NT2/D1 (cell line): ENCODE results near the gene HPGD.

Experiments
- DNase-seq: peaks from one replicate; pipeline ENCODE4 v3.0.0-alpha.2; 2011; ENCODE audit warnings: low read depth, low spot score
- H3K27me3 ChIP-seq: 2 replicates; pipeline ENCODE4 v1.6.0; 2011; ENCODE audit warnings: mild to moderate bottlenecking; ENCODE audit not compliant: insufficient read length, insufficient read depth
- H3K36me3 ChIP-seq: 2 replicates; pipeline ENCODE4 v1.6.1; 2011; ENCODE audit warnings: mild to moderate bottlenecking, low read length, mixed read lengths; ENCODE audit not compliant: insufficient read depth, insufficient read length
- H3K4me1 ChIP-seq: 2 replicates; pipeline ENCODE4 v1.5.1; 2011; ENCODE audit not compliant: insufficient read depth, insufficient read length
- H3K4me3 ChIP-seq: 2 replicates; pipeline ENCODE4 v1.5.1; 2011; ENCODE audit warnings: low read depth; ENCODE audit not compliant: insufficient read length
- H3K9ac ChIP-seq: 2 replicates; pipeline ENCODE4 v1.6.0; 2011; ENCODE audit warnings: low read depth; ENCODE audit not compliant: insufficient read length
- H3K9me3 ChIP-seq: 2 replicates; pipeline ENCODE4 v1.5.1; 2011; ENCODE audit warnings: mild to moderate bottlenecking, low read length; ENCODE audit not compliant: insufficient read depth
- SUZ12 ChIP-seq: IDR thresholded peaks from 2 replicates; pipeline ENCODE4 v1.6.1; 2011; ENCODE audit not compliant: insufficient read length, insufficient read depth; ENCODE audit errors: extremely low read depth
- YY1 ChIP-seq: IDR thresholded peaks from 2 replicates; pipeline ENCODE4 v1.6.1; 2011; ENCODE audit not compliant: insufficient read length, insufficient read depth
- ZNF274 ChIP-seq: IDR thresholded peaks from 2 replicates; pipeline ENCODE4 v1.6.1; 2011; ENCODE audit warnings: mild to moderate bottlenecking, low read depth, low read length

HPGD gene

GRCh38 chr4:174524242-174524641 lies 2.0 kb upstream of the HPGD start:
- no peak for DNase-seq
- no peaks in the 10 kb centered on the region for H3K36me3 ChIP-seq
- H3K4me3 ChIP-seq: no peak overlapping the region
- TF ChIP-seq YY1 (no peak), ZNF274 (no peak), SUZ12 (no peak)
- no peaks in the 10 kb centered on the region for H3K4me1 ChIP-seq
- peaks cover 43% of the 10 kb centered on the region for H3K27me3 ChIP-seq
- no peak overlapping the region for H3K9ac ChIP-seq
- H3K9me3 ChIP-seq: no peaks in the 10 kb centered on the region

- no peaks in the 10 kb centered on the region for H3K9me3 ChIP-seq
- H3K36me3 ChIP-seq: no peaks in the 10 kb centered on the region
- H3K4me1 ChIP-seq: no peaks in the 10 kb centered on the region
- TF ChIP-seq YY1: no peak
- TF ChIP-seq ZNF274: no peak
- no peak for TF ChIP-seq SUZ12
- H3K9ac ChIP-seq: no peak overlapping the region
- H3K27me3 ChIP-seq: peaks cover 43% of the 10 kb centered on the region
- peak overlapping the region; percentile 53 for H3K4me3 ChIP-seq
- DNase-seq: no peak
Measured at GRCh38 chr4:174523025-174523693, 871 bp upstream of the HPGD start.

GRCh38 chr4:174521800-174522182 lies 497 bp downstream of the HPGD start:
- H3K9ac ChIP-seq: no peak overlapping the region
- no peak for DNase-seq
- H3K4me3 ChIP-seq: peak overlapping the region; percentile 53

GRCh38 chr4:174520660-174521059 lies 1.6 kb downstream of the HPGD start:
- Histone ChIP-seq H3K27me3 (peaks cover 43% of the 10 kb centered on the region), H3K36me3 (no peaks in the 10 kb centered on the region), H3K9me3 (no peaks in the 10 kb centered on the region), H3K4me3 (no peak overlapping the region), H3K9ac (no peak overlapping the region), H3K4me1 (no peaks in the 10 kb centered on the region)
- TF ChIP-seq SUZ12: no peak
- no peak for TF ChIP-seq ZNF274
- no peak for TF ChIP-seq YY1
- no peak for DNase-seq

More at GRCh38 chr4:174521800-174522182, 497 bp downstream of the HPGD start:
- H3K4me1 ChIP-seq: no peaks in the 10 kb centered on the region
- TF ChIP-seq YY1 (no peak), SUZ12 (no peak), ZNF274 (no peak)
- peaks cover 43% of the 10 kb centered on the region for H3K27me3 ChIP-seq
- no peaks in the 10 kb centered on the region for H3K36me3 ChIP-seq
- H3K9me3 ChIP-seq: no peaks in the 10 kb centered on the region

- DNase-seq: no peak
- TF ChIP-seq ZNF274: no peak
- no peak for TF ChIP-seq YY1
- no peak for TF ChIP-seq SUZ12
- Histone ChIP-seq H3K36me3 (no peaks in the 10 kb centered on the region), H3K9me3 (no peaks in the 10 kb centered on the region), H3K4me3 (no peak overlapping the region), H3K27me3 (peaks cover 25% of the 10 kb centered on the region), H3K4me1 (no peaks in the 10 kb centered on the region), H3K9ac (no peak overlapping the region)
Measured at GRCh38 chr4:174517502-174518445, 4.5 kb downstream of the HPGD start.

- Histone ChIP-seq H3K36me3 (no peaks in the 10 kb centered on the region), H3K9me3 (no peaks in the 10 kb centered on the region), H3K9ac (no peak overlapping the region), H3K4me3 (no peak overlapping the region), H3K4me1 (no peaks in the 10 kb centered on the region), H3K27me3 (peaks cover 16% of the 10 kb centered on the region)
- no peak for DNase-seq
- TF ChIP-seq SUZ12 (no peak), ZNF274 (no peak), YY1 (no peak)
Measured at GRCh38 chr4:174516794-174517193, 5.5 kb downstream of the HPGD start.

GRCh38 chr4:174516345-174516744 lies 5.9 kb downstream of the HPGD start:
- Histone ChIP-seq H3K9ac (no peak overlapping the region), H3K9me3 (no peaks in the 10 kb centered on the region), H3K4me1 (no peaks in the 10 kb centered on the region), H3K36me3 (no peaks in the 10 kb centered on the region), H3K4me3 (no peak overlapping the region), H3K27me3 (peaks cover 11% of the 10 kb centered on the region)
- no peak for DNase-seq
- no peak for TF ChIP-seq ZNF274
- TF ChIP-seq SUZ12: no peak
- no peak for TF ChIP-seq YY1

GRCh38 chr4:174512745-174513144 lies 9.5 kb downstream of the HPGD start:
- no peaks in the 10 kb centered on the region for H3K4me1 ChIP-seq
- no peak overlapping the region for H3K4me3 ChIP-seq
- no peak for DNase-seq
- no peaks in the 10 kb centered on the region for H3K9me3 ChIP-seq
- no peak overlapping the region for H3K9ac ChIP-seq
- no peaks in the 10 kb centered on the region for H3K27me3 ChIP-seq
- H3K36me3 ChIP-seq: no peaks in the 10 kb centered on the region
- TF ChIP-seq SUZ12 (no peak), ZNF274 (no peak), YY1 (no peak)
